Measurements from ENCODE around the gene RCL1.
A peak's percentile ranks its signal among the peaks of the same experiment; 100 is the strongest.

RCL1 gene

GRCh38 chr9:4849369-4849768 is 56.6 kb downstream of the RCL1 start:
- DNase-seq = no peak

- DNase-seq = no peak
Measured at GRCh38 chr9:4850603-4851310, 58.0 kb downstream of the RCL1 start.

- no peak for DNase-seq
Measured at GRCh38 chr9:4852419-4852818, 59.7 kb downstream of the RCL1 start.

GRCh38 chr9:4854265-4854590 is 61.5 kb downstream of the RCL1 start:
- no peak for DNase-seq

- DNase-seq = peak; percentile 3
Measured at GRCh38 chr9:4855841-4856240, 63.1 kb downstream of the RCL1 start.

GRCh38 chr9:4857163-4857810 is 64.5 kb downstream of the RCL1 start:
- no peak for DNase-seq

- no peak for DNase-seq
Measured at GRCh38 chr9:4859035-4859434, 66.3 kb downstream of the RCL1 start.

GRCh38 chr9:4860383-4860782 is 67.6 kb downstream of the RCL1 start:
- no peak for DNase-seq

- DNase-seq = no peak
Measured at GRCh38 chr9:4861145-4861544, 68.4 kb downstream of the RCL1 start.

- DNase-seq = no peak
Measured at GRCh38 chr9:4861736-4862451, 69.2 kb downstream of the RCL1 start.

- DNase-seq = no peak
Measured at GRCh38 chr9:4862506-4863250, 69.9 kb downstream of the RCL1 start.

- DNase-seq = no peak
Measured at GRCh38 chr9:4864234-4864661, 71.5 kb downstream of the RCL1 start.

- no peak for DNase-seq
Measured at GRCh38 chr9:4864698-4865097, 72.0 kb downstream of the RCL1 start.

GRCh38 chr9:4865681-4866080 is 72.9 kb downstream of the RCL1 start:
- no peak for DNase-seq

GRCh38 chr9:4866239-4866969 is 73.7 kb downstream of the RCL1 start:
- DNase-seq = no peak

- DNase-seq = no peak
Measured at GRCh38 chr9:4873066-4873465, 80.3 kb downstream of the RCL1 start.

GRCh38 chr9:4875559-4875958 is 82.8 kb downstream of the RCL1 start:
- DNase-seq = no peak

GRCh38 chr9:4879115-4879558 is 86.4 kb downstream of the RCL1 start:
- DNase-seq = no peak

- DNase-seq = no peak
Measured at GRCh38 chr9:4883326-4883873, 90.7 kb downstream of the RCL1 start.

- peak; percentile 84 for DNase-seq
Measured at GRCh38 chr9:4886698-4887097, 94.0 kb downstream of the RCL1 start.

- DNase-seq = peak; percentile 15
Measured at GRCh38 chr9:4887556-4887955, 94.8 kb downstream of the RCL1 start.

- DNase-seq = no peak
Measured at GRCh38 chr9:4890242-4890641, 97.5 kb downstream of the RCL1 start.
